ENCODE results near the gene TLK2. TPM values are rescaled to one million over a fixed set of nuclear protein-coding genes. Genes with fewer than 3 reads are reported as not detected.

TLK2 gene
- total RNA-seq, 4 donors from 2014 or later: 35.2 to 49.2 (median 43.6) TPM

- TF ChIP-seq CTCF (IDR thresholded peaks at IDR 0.05; ENCODE audit: low read depth): no peak
Observed at GRCh38 chr17:62629556-62630364, 151.1 kb downstream of the TLK2 start.

GRCh38 chr17:62630365-62631085 is 151.9 kb downstream of the TLK2 start:
- no peak for TF ChIP-seq CTCF (IDR thresholded peaks at IDR 0.05; ENCODE audit: low read depth)

GRCh38 chr17:62631086-62631935 is 152.7 kb downstream of the TLK2 start:
- no peak for TF ChIP-seq CTCF (IDR thresholded peaks at IDR 0.05; ENCODE audit: low read depth)

GRCh38 chr17:62631936-62632924 is 153.6 kb downstream of the TLK2 start:
- no peak for TF ChIP-seq CTCF (IDR thresholded peaks at IDR 0.05; ENCODE audit: low read depth)

GRCh38 chr17:62637809-62638208 is 159.2 kb downstream of the TLK2 start:
- TF ChIP-seq CTCF (IDR thresholded peaks at IDR 0.05; ENCODE audit: low read depth): no peak

- no peak for TF ChIP-seq CTCF (IDR thresholded peaks at IDR 0.05; ENCODE audit: low read depth)
Observed at GRCh38 chr17:62641153-62641552, 162.5 kb downstream of the TLK2 start.

Measured in subcutaneous adipose tissue (tissue), 4 donors.